Measurements from ENCODE around the gene XAF1.
"Not testable (repeated sequence)": the region's sequence is repeated elsewhere in the genome, so short reads cannot be mapped to it uniquely, and the experiment has no call there.

Gene XAF1

GRCh38 chr17:6800422-6801027 is 44.7 kb downstream of the XAF1 start:
- DNase-seq, result peak in 1 of 2 donors; percentile 28

GRCh38 chr17:6811510-6811909 is 55.7 kb downstream of the XAF1 start:
- no peak for DNase-seq

GRCh38 chr17:6812295-6812694 is 56.4 kb downstream of the XAF1 start:
- DNase-seq, result no peak

- DNase-seq, result no peak
Observed at GRCh38 chr17:6815775-6816174, 59.9 kb downstream of the XAF1 start.

GRCh38 chr17:6816368-6816767 is 60.5 kb downstream of the XAF1 start:
- not testable (repeated sequence) for DNase-seq

- DNase-seq, result no peak
Observed at GRCh38 chr17:6818938-6819337, 63.1 kb downstream of the XAF1 start.

- DNase-seq, result peak in 1 of 2 donors; percentile 26
Observed at GRCh38 chr17:6823011-6823442, 67.2 kb downstream of the XAF1 start.

Data from inflammatory macrophage (primary cell).